HepG2 (cell line): ENCODE measurements around the gene ALPL. TPM values are rescaled to one million over a fixed set of nuclear protein-coding genes. Genes with fewer than 3 reads are reported as not detected.

ENCODE experiments used
- ATAC-seq: fragments of 200-7000 bp; cut with Tn5 transposase; 3 replicates; pipeline ENCODE4 v1.9.1; 2020; ENCODE audit warnings: mild to moderate bottlenecking, moderate library complexity
- BruUV-seq: library from RNA; stranded (reverse); fragments of 400-500 nt; replicated peaks from 2 replicates; lab custom pipeline; 2021; lab: Mats Ljungman, UMichigan
- CTCF ChIA-PET: fragments of 300-600 bp; formaldehyde crosslinking; extraction: SDS; loops from one replicate; lab custom pipeline; 2021; ENCODE audit warnings: low total read pairs, inconsistent platforms, low intra/inter-chr PET ratio; lab: Yijun Ruan, JAX
- POLR2A ChIA-PET: fragments of 350-600 bp; sonication (Branson Sonifier 250); formaldehyde crosslinking; loops from one replicate; lab custom pipeline; 2020; ENCODE audit warnings: antibody characterized with exemption, inconsistent platforms; lab: Yijun Ruan, JAX
- DNase-seq: peaks from one replicate; pipeline ENCODE4 v3.0.0-alpha.2; 2015; ENCODE audit warnings: low spot score
- FAIRE-seq: peaks from 3 replicates; lab custom pipeline; 2011; peaks lifted over from hg19 to GRCh38; lab: Jason Lieb, UNC
- H2AFZ ChIP-seq: one replicate; pipeline ENCODE4 v1.6.1; 2011; ENCODE audit warnings: low read length, inconsistent platforms
- H3K27ac ChIP-seq: fragments of 300-600 bp; 3 replicates; pipeline ENCODE4 v1.8.0; 2011; ENCODE audit warnings: mixed run types, mild to moderate bottlenecking, mixed read lengths, low read length, inconsistent platforms; ENCODE audit not compliant: insufficient read depth; ENCODE audit errors: extremely low read length
- H3K27me3 ChIP-seq, 2 experiments: fragments of 200-600 bp in 1 of 2; 2 replicates in 1 of 2; 3 replicates in 1 of 2; pipeline versions ENCODE4 v1.6.0 to v1.8.0; 2011; ENCODE audit warnings: low read length in 2 of 2, mild to moderate bottlenecking in 2 of 2, moderate library complexity in 2 of 2, inconsistent platforms in 1 of 2; ENCODE audit not compliant: insufficient read depth in 2 of 2, control insufficient read depth in 1 of 2
- H3K36me3 ChIP-seq, 2 experiments: fragments of 200-600 bp in 1 of 2; replicated peaks in 1 of 2; 2 replicates in 1 of 2; 3 replicates in 1 of 2; pipeline versions ENCODE4 v1.5.1 to v1.8.0; 2011; ENCODE audit warnings: low read length in 2 of 2, inconsistent platforms in 1 of 2; ENCODE audit not compliant: insufficient read depth in 2 of 2, control insufficient read depth in 1 of 2
- H3K4me1 ChIP-seq: 2 replicates; pipeline ENCODE4 v1.5.1; 2012; ENCODE audit warnings: low read length, inconsistent platforms; ENCODE audit not compliant: insufficient read depth
- H3K4me2 ChIP-seq: 2 replicates; pipeline ENCODE4 v1.6.0; 2011; ENCODE audit warnings: low read depth, low read length, inconsistent platforms
- H3K4me3 ChIP-seq, 3 experiments: fragments of 200-600 bp in 1 of 3; sonication (generic), shearing (Covaris generic) in 1 of 3; replicated peaks in 1 of 3; 2 replicates each; pipeline ENCODE4 v1.5.1; 2011 to 2016; ENCODE audit warnings: low read length in 3 of 3, inconsistent platforms in 2 of 3, low read depth in 2 of 3, mild to moderate bottlenecking in 2 of 3, control low read depth in 1 of 3, mixed read lengths in 1 of 3; ENCODE audit not compliant: insufficient read depth in 1 of 3
- H3K79me2 ChIP-seq: one replicate; pipeline ENCODE4 v1.6.1; 2011; ENCODE audit warnings: low read length, inconsistent platforms; ENCODE audit not compliant: insufficient read depth
- H3K9ac ChIP-seq: 2 replicates; pipeline ENCODE4 v1.6.0; 2011; ENCODE audit warnings: mild to moderate bottlenecking, low read depth, low read length, inconsistent platforms; ENCODE audit not compliant: insufficient read depth
- H3K9me3 ChIP-seq: 2 replicates; pipeline ENCODE4 v1.5.1; 2012; ENCODE audit warnings: mild to moderate bottlenecking, low read length
- H4K20me1 ChIP-seq: 2 replicates; pipeline ENCODE4 v1.6.0; 2011; ENCODE audit warnings: inconsistent platforms, mild to moderate bottlenecking, low read length, moderate library complexity; ENCODE audit not compliant: insufficient read depth
- CEBPG ChIP-seq: IDR thresholded peaks from 2 replicates; pipeline ENCODE4 v1.6.1; 2016
- CENPBD1 ChIP-seq: sonication (generic); formaldehyde crosslinking; IDR thresholded peaks from 2 replicates; pipeline ENCODE4 v1.8.0; 2022; ENCODE audit warnings: missing genetic modification reagents, low read depth, mild to moderate bottlenecking, borderline replicate concordance
- ERF ChIP-seq: IDR thresholded peaks from 2 replicates; pipeline ENCODE4 v1.6.1; 2018; ENCODE audit warnings: missing biosample characterization, missing genetic modification reagents
- FOSL1 ChIP-seq: sonication (generic); formaldehyde crosslinking; IDR thresholded peaks from 2 replicates; pipeline ENCODE4 v1.9.0; 2021; ENCODE audit warnings: missing genetic modification reagents, borderline replicate concordance
- GZF1 ChIP-seq: sonication (generic); formaldehyde crosslinking; IDR thresholded peaks from 2 replicates; pipeline ENCODE4 v1.5.1; 2020; ENCODE audit warnings: mild to moderate bottlenecking, missing genetic modification reagents
- ISL2 ChIP-seq: sonication (generic); formaldehyde crosslinking; IDR thresholded peaks from 2 replicates; pipeline ENCODE4 v1.5.0; 2020; ENCODE audit warnings: missing genetic modification reagents
- KAT7 ChIP-seq: IDR thresholded peaks from 2 replicates; pipeline ENCODE4 v1.6.1; 2018; ENCODE audit warnings: borderline replicate concordance, missing compliant biosample characterization
- MLLT10 ChIP-seq: sonication (generic); formaldehyde crosslinking; IDR thresholded peaks from 2 replicates; pipeline ENCODE4 v1.4.0; 2020; ENCODE audit warnings: missing genetic modification reagents
- POGZ ChIP-seq: sonication (generic); formaldehyde crosslinking; IDR thresholded peaks from 2 replicates; pipeline ENCODE4 v1.4.0; 2020; ENCODE audit warnings: mild to moderate bottlenecking, missing genetic modification reagents
- RNF219 ChIP-seq: sonication (generic); formaldehyde crosslinking; IDR thresholded peaks from 2 replicates; pipeline ENCODE4 v1.5.0; 2020; ENCODE audit warnings: mild to moderate bottlenecking, missing genetic modification reagents
- SALL1 ChIP-seq: sonication (generic); formaldehyde crosslinking; IDR thresholded peaks from 2 replicates; pipeline ENCODE4 v1.8.0; 2022; ENCODE audit warnings: mild to moderate bottlenecking, missing genetic modification reagents
- SATB2 ChIP-seq: sonication (generic); formaldehyde crosslinking; IDR thresholded peaks from 2 replicates; pipeline ENCODE4 v1.5.0; 2020; ENCODE audit warnings: missing genetic modification reagents
- SNAPC5 ChIP-seq: sonication (generic); formaldehyde crosslinking; IDR thresholded peaks from 2 replicates; pipeline ENCODE4 v1.8.1; 2023; ENCODE audit warnings: mild to moderate bottlenecking, missing genetic modification reagents, borderline replicate concordance
- TBP ChIP-seq: sonication (generic); formaldehyde crosslinking; IDR thresholded peaks from 2 replicates; pipeline ENCODE4 v1.5.0; 2020; ENCODE audit warnings: missing genetic modification reagents
- ZNF589 ChIP-seq: sonication (generic); formaldehyde crosslinking; conservative IDR thresholded peaks from 2 replicates; pipeline ENCODE4 v1.8.0; 2022; ENCODE audit warnings: mild to moderate bottlenecking, moderate library complexity, missing genetic modification reagents
- ZSCAN30 ChIP-seq: sonication (generic); formaldehyde crosslinking; IDR thresholded peaks from 2 replicates; pipeline ENCODE4 v1.5.0; 2020; ENCODE audit warnings: mild to moderate bottlenecking, missing genetic modification reagents
- ZXDC ChIP-seq: sonication (generic); formaldehyde crosslinking; IDR thresholded peaks from 2 replicates; pipeline ENCODE4 v1.5.0; 2020; ENCODE audit warnings: mild to moderate bottlenecking, missing genetic modification reagents
- WGBS: methylation state at CpG from one replicate; pipeline ENCODE4 v1.1.6; 2017; ENCODE audit warnings: low lambda C conversion rate; 5-methylcytosine and 5-hydroxymethylcytosine counted together
- in situ Hi-C: cut with HindIII; loops from 2 replicates; pipeline ENCODE4 v1.10.0; 2017; ENCODE audit warnings: low pct_unique_long_range_greater_than_20kb; ENCODE audit not compliant: extremely low pct_ligation_motif_present
- intact Hi-C: fragments of 100-400 bp; cut with micrococcal nuclease; formaldehyde crosslinking; loops from one replicate; pipeline ENCODE4 v1.10.0; 2022; ENCODE audit not compliant: unreplicated experiment
- polyA plus RNA-seq, 8 experiments: library from polyadenylated mRNA; depleted of rRNA in 3 of 8; stranded (reverse) in 7 of 8; unstranded in 1 of 8; fragments of >200 nt; fragmentation: Illumina TruSeq in 4 of 8; extraction: Trizol in 4 of 8; gene quantifications; 2 replicates each; pipeline versions ENCODE4 v1.2.1 to v1.2.3, GENCODE V29; 2011 to 2016; ENCODE audit warnings: low read depth in 4 of 8, missing spikeins in 1 of 8, mixed read lengths in 1 of 8; ENCODE audit not compliant: insufficient read depth in 1 of 8
- total RNA-seq, 5 experiments: library from RNA; depleted of rRNA; stranded (reverse); fragments of >200 nt; fragmentation: Illumina TruSeq; extraction: Trizol; gene quantifications; 2 replicates each; pipeline ENCODE4 v1.2.3, GENCODE V29; 2016; ENCODE audit warnings: low read depth in 1 of 5
- TF ChIP-seq, protein P1 (sequence below): sonication (generic); formaldehyde crosslinking; IDR thresholded peaks from 2 replicates; pipeline ENCODE4 v1.8.0; 2022; ENCODE audit warnings: mild to moderate bottlenecking, missing genetic modification reagents, moderate library complexity

ALPL gene
- total and polyA plus RNA-seq, 2 of the 13 experiments (the other 11 are each of a cell fraction or from before 2014, with no cell fraction given): 0.12 TPM; not detected in 1

DNA sequence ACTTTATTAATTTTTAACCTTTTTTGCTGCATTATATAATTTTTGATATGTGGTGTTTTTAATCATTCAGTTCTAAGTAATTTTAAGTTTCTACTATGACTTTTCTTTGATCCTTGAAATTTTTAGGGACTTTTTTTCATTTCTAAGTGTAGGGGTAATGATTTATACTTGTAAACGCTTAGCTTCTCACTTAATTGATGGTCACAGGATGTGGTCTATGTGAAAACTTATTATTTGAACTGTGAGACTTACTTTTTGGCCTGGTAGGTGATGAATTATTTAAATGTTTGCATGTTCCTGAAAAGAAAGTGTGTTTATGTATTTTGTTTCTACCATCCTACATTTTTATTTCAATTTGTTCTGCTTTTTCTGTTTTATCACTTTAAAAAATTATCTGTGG is 17.2 kb downstream of the ALPL start (continued):
- TF ChIP-seq FOSL1 (CRISPR knock-in tag) (no peak), ZXDC (no peak), ZSCAN30 (no peak), SALL1 (CRISPR knock-in tag) (no peak)

DNA sequence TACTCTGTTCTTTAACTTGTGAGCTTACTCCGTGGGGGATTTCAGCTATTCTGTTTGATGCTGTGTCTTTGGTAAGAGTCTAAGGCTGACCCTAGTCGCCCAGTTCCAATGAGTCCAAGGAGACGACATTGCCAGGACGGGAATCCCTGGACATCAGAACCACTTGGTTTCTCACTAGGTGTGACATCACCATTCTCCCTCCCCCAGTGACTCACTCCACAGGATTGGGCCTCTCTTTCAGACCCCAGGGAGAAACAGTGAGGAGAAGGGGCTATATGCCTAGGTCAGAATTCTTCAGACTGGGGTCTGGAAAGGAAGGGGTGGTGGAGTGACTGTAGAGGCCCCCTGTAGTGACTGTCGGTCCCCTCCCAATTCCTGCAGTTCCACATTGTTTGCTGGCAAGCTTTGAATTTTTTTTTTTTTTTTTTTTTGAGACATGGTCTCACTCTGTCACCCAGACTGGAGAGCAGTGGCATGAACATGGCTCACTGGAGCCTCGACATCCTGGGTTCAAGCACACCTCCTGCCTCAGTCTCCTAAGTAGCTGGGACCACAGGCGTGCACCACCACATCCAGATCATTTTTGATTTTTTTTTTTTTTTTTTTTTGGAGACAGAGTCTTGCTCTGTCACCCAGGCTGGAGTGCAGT is 21.3 kb downstream of the ALPL start:
- no peak overlapping the region for H3K4me2 ChIP-seq
- TF ChIP-seq CENPBD1 (no peak), ISL2 (CRISPR knock-in tag) (no peak), ERF (CRISPR knock-in tag) (no peak), GZF1 (CRISPR knock-in tag) (no peak), CEBPG (no peak), TBP (CRISPR knock-in tag) (no peak), ZNF589 (no peak), MLLT10 (CRISPR knock-in tag) (no peak), KAT7 (CRISPR knock-in tag) (no peak), SNAPC5 (no peak), POGZ (CRISPR knock-in tag) (no peak), SATB2 (CRISPR knock-in tag) (no peak), RNF219 (CRISPR knock-in tag) (no peak)
- TF ChIP-seq, protein P1, sequence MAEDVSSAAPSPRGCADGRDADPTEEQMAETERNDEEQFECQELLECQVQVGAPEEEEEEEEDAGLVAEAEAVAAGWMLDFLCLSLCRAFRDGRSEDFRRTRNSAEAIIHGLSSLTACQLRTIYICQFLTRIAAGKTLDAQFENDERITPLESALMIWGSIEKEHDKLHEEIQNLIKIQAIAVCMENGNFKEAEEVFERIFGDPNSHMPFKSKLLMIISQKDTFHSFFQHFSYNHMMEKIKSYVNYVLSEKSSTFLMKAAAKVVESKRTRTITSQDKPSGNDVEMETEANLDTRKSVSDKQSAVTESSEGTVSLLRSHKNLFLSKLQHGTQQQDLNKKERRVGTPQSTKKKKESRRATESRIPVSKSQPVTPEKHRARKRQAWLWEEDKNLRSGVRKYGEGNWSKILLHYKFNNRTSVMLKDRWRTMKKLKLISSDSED (CRISPR knock-in tag): no peak
- in situ Hi-C loops (no loop called here), intact Hi-C loops (no loop called here)
- ATAC-seq (no peak), FAIRE-seq (no peak), DNase-seq (no peak)
- peaks cover 0 to 5% of the 10 kb centered on the region in 2 experiments; a peak in 2 of 5 replicates for H3K27me3 ChIP-seq
- H3K4me3 ChIP-seq: no peak overlapping the region
- BruUV-seq: no TSS peak
- ChIA-PET CTCF (no interaction called here), POLR2A (no interaction called here)
- H3K4me1 ChIP-seq: peaks cover 24% of the 10 kb centered on the region
- H2AFZ ChIP-seq: no peak overlapping the region
- no peaks in the 10 kb centered on the region; the same call in 1 of the 2 replicates for H4K20me1 ChIP-seq
- no peaks in the 10 kb centered on the region for H3K36me3 ChIP-seq
- H3K79me2 ChIP-seq: no peaks in the 10 kb centered on the region
- 22% methylated on average over 7 of the region's 7 CpGs for WGBS
- H3K9me3 ChIP-seq: no peaks in the 10 kb centered on the region
- no peak overlapping the region for H3K27ac ChIP-seq
- no peak overlapping the region for H3K9ac ChIP-seq
